Coronary artery (tissue), 2 donors: ENCODE results near the gene XPO5.
"Not testable (repeated sequence)": the region's sequence is repeated elsewhere in the genome, so short reads cannot be mapped to it uniquely, and the experiment has no call there.

Experiments
- DNase-seq: peaks from one replicate; pipeline ENCODE4 v3.0.0-alpha.2; 2017; ENCODE audit warnings: low spot score
- H3K27ac ChIP-seq, 2 donors: fragments of 200-600 bp; sonication (generic); one replicate each; pipeline ENCODE4 v1.5.1; 2016 to 2019
- H3K4me3 ChIP-seq: fragments of 200-600 bp; sonication (generic); 2 replicates; pipeline ENCODE4 v1.5.1; 2016; ENCODE audit warnings: mild to moderate bottlenecking, moderate library complexity
- CTCF ChIP-seq: fragments of 200-600 bp; sonication (generic); IDR thresholded peaks from one replicate; pipeline ENCODE4 v1.5.1; 2019; ENCODE audit warnings: antibody characterized with exemption

XPO5 gene

GRCh38 chr6:43503443-43503842 is 72.4 kb downstream of the XPO5 start:
- no peak for DNase-seq
- Histone ChIP-seq H3K27ac (no peak overlapping the region), H3K4me3 (no peak overlapping the region)
- no peak for TF ChIP-seq CTCF

GRCh38 chr6:43502666-43503065 is 73.2 kb downstream of the XPO5 start:
- TF ChIP-seq CTCF = no peak
- Histone ChIP-seq H3K27ac (no peak overlapping the region), H3K4me3 (no peak overlapping the region)
- DNase-seq = no peak

- no peak overlapping the region for H3K4me3 ChIP-seq
- no peak for TF ChIP-seq CTCF
- no peak for DNase-seq
- no peak overlapping the region for H3K27ac ChIP-seq
These were observed 74.9 kb downstream of the XPO5 start for GRCh38 chr6:43500921-43501320.

GRCh38 chr6:43499028-43499815 is 76.6 kb downstream of the XPO5 start:
- DNase-seq = no peak
- Histone ChIP-seq H3K27ac (peak overlapping the region in 1 of 2 donors; percentile 14), H3K4me3 (no peak overlapping the region)
- TF ChIP-seq CTCF = no peak

GRCh38 chr6:43498291-43498690 is 77.5 kb downstream of the XPO5 start:
- not testable (repeated sequence) for DNase-seq, H3K27ac ChIP-seq, H3K4me3 ChIP-seq

- no peak for TF ChIP-seq CTCF
- no peak overlapping the region for H3K27ac ChIP-seq
- no peak overlapping the region for H3K4me3 ChIP-seq
- no peak for DNase-seq
These were observed 78.1 kb downstream of the XPO5 start for GRCh38 chr6:43497689-43498088.

GRCh38 chr6:43497129-43497396 is 78.8 kb downstream of the XPO5 start:
- H3K27ac ChIP-seq = peak overlapping the region in 1 of 2 donors; percentile 26
- no peak overlapping the region for H3K4me3 ChIP-seq
- no peak for TF ChIP-seq CTCF
- DNase-seq = no peak
